Neuronal stem cell (in vitro differentiated cells): Measurements from ENCODE around the gene SMIM10. TPM values are rescaled to one million over a fixed set of nuclear protein-coding genes. Genes with fewer than 3 reads are reported as not detected.
A peak's percentile ranks its signal among the peaks of the same experiment; 100 is the strongest.
"Not testable (repeated sequence)": the region's sequence is repeated elsewhere in the genome, so short reads cannot be mapped to it uniquely, and the experiment has no call there.

Experiments
- DNase-seq: peaks from one replicate; pipeline ENCODE4 v3.0.0-alpha.2; 2013; ENCODE audit warnings: low spot score
- H2AFZ ChIP-seq: one replicate; pipeline ENCODE4 v1.6.1; 2013; ENCODE audit warnings: mild to moderate bottlenecking, low read length, inconsistent platforms
- H2AK5ac ChIP-seq: 2 replicates; pipeline ENCODE4 v1.6.1; 2013; ENCODE audit warnings: low read depth, mild to moderate bottlenecking, inconsistent platforms, low read length, moderate library complexity, mixed read lengths
- H2BK120ac ChIP-seq: 2 replicates; pipeline ENCODE4 v1.6.1; 2013; ENCODE audit warnings: low read depth, mild to moderate bottlenecking, inconsistent platforms, low read length, moderate library complexity, mixed read lengths
- H2BK12ac ChIP-seq: one replicate; pipeline ENCODE4 v1.6.1; 2013; ENCODE audit warnings: low read length, inconsistent platforms
- H2BK15ac ChIP-seq: 2 replicates; pipeline ENCODE4 v1.6.1; 2013; ENCODE audit warnings: mild to moderate bottlenecking, low read length, inconsistent platforms, mixed read lengths
- H2BK5ac ChIP-seq: one replicate; pipeline ENCODE4 v1.6.1; 2013; ENCODE audit warnings: inconsistent platforms, mild to moderate bottlenecking, low read length, moderate library complexity
- H3K14ac ChIP-seq: one replicate; pipeline ENCODE4 v1.6.1; 2013; ENCODE audit warnings: low read length, inconsistent platforms
- H3K18ac ChIP-seq: 2 replicates; pipeline ENCODE4 v1.6.1; 2013; ENCODE audit warnings: low read length, inconsistent platforms
- H3K23ac ChIP-seq: 2 replicates; pipeline ENCODE4 v1.6.1; 2013; ENCODE audit warnings: low read depth, mild to moderate bottlenecking, mixed read lengths, low read length, inconsistent platforms; ENCODE audit not compliant: poor library complexity
- H3K27ac ChIP-seq: replicated peaks from 3 replicates; pipeline ENCODE4 v1.5.1; 2013; ENCODE audit warnings: low read length, inconsistent platforms
- H3K27me3 ChIP-seq, 3 experiments: 2 replicates each; pipeline ENCODE4 v1.6.1; 2013; ENCODE audit warnings: low read length in 3 of 3, mild to moderate bottlenecking in 2 of 3, inconsistent platforms in 1 of 3, low read depth in 1 of 3, mixed read lengths in 1 of 3, moderate library complexity in 1 of 3; ENCODE audit not compliant: control insufficient read depth in 3 of 3, insufficient read depth in 3 of 3
- H3K36me3 ChIP-seq, 2 donors: replicated peaks in 1 of 2; 2 replicates each; pipeline ENCODE4 v1.6.1; 2013; ENCODE audit warnings: low read length in 2 of 2; ENCODE audit not compliant: control insufficient read depth in 2 of 2, insufficient read depth in 2 of 2
- H3K4ac ChIP-seq: 2 replicates; pipeline ENCODE4 v1.6.1; 2013; ENCODE audit warnings: inconsistent platforms, mild to moderate bottlenecking, low read length, moderate library complexity
- H3K4me1 ChIP-seq, 2 donors: 1 replicate in 1 of 2; 2 replicates in 1 of 2; pipeline ENCODE4 v1.6.1; 2013; ENCODE audit warnings: low read length in 2 of 2, low read depth in 1 of 2; ENCODE audit not compliant: control insufficient read depth in 2 of 2, insufficient read depth in 1 of 2
- H3K4me2 ChIP-seq: one replicate; pipeline ENCODE4 v1.6.1; 2013; ENCODE audit warnings: mild to moderate bottlenecking, low read length, inconsistent platforms; ENCODE audit not compliant: insufficient read depth, poor library complexity, severe bottlenecking
- H3K4me3 ChIP-seq, 2 donors: 2 replicates each; pipeline ENCODE4 v1.5.1; 2013; ENCODE audit warnings: low read length in 2 of 2, mild to moderate bottlenecking in 2 of 2, inconsistent platforms in 1 of 2, moderate library complexity in 1 of 2
- H3K79me1 ChIP-seq: one replicate; pipeline ENCODE4 v1.6.1; 2013; ENCODE audit warnings: low read depth, mild to moderate bottlenecking, inconsistent platforms, low read length, moderate library complexity
- H3K9ac ChIP-seq: one replicate; pipeline ENCODE4 v1.6.1; 2013; ENCODE audit warnings: mild to moderate bottlenecking, low read depth, low read length, inconsistent platforms; ENCODE audit not compliant: poor library complexity
- H3K9me3 ChIP-seq, 2 donors: replicated peaks in 1 of 2; 2 replicates each; pipeline versions ENCODE3 to v1.6.1; 2013; ENCODE audit warnings: low read length in 2 of 2, mild to moderate bottlenecking in 2 of 2, inconsistent platforms in 1 of 2, low read depth in 1 of 2, mixed read lengths in 1 of 2, moderate library complexity in 1 of 2; ENCODE audit not compliant: control insufficient read depth in 2 of 2, insufficient read depth in 1 of 2
- H4K8ac ChIP-seq: one replicate; pipeline ENCODE4 v1.6.1; 2013; ENCODE audit warnings: low read depth, mild to moderate bottlenecking, inconsistent platforms, low read length, moderate library complexity
- H4K91ac ChIP-seq: one replicate; pipeline ENCODE4 v1.6.1; 2013; ENCODE audit warnings: low read length, low read depth, mild to moderate bottlenecking, inconsistent platforms; ENCODE audit not compliant: poor library complexity
- WGBS, 2 donors: extraction: QIAGEN DNeasy Blood & Tissue Kit; methylation state at CpG; one replicate each; pipeline ENCODE4 v1.1.7; 2013; ENCODE audit warnings: missing lambda C conversion rate in 2 of 2, mixed read lengths in 1 of 2; ENCODE audit not compliant: insufficient read length in 2 of 2, insufficient replicate concordance in 1 of 2; ENCODE audit errors: extremely low coverage in 2 of 2; 5-methylcytosine and 5-hydroxymethylcytosine counted together
- polyA plus RNA-seq, 2 experiments: library from polyadenylated mRNA; stranded (reverse); fragments of 200-250 nt; gene quantifications; one replicate each; pipeline ENCODE4 v1.2.3, GENCODE V29; 2013

Gene SMIM10
- 1.2 TPM for polyA plus RNA-seq (2013, experiment 1 of 2)
- 1.1 TPM for polyA plus RNA-seq (2013, experiment 2 of 2)

DNA sequence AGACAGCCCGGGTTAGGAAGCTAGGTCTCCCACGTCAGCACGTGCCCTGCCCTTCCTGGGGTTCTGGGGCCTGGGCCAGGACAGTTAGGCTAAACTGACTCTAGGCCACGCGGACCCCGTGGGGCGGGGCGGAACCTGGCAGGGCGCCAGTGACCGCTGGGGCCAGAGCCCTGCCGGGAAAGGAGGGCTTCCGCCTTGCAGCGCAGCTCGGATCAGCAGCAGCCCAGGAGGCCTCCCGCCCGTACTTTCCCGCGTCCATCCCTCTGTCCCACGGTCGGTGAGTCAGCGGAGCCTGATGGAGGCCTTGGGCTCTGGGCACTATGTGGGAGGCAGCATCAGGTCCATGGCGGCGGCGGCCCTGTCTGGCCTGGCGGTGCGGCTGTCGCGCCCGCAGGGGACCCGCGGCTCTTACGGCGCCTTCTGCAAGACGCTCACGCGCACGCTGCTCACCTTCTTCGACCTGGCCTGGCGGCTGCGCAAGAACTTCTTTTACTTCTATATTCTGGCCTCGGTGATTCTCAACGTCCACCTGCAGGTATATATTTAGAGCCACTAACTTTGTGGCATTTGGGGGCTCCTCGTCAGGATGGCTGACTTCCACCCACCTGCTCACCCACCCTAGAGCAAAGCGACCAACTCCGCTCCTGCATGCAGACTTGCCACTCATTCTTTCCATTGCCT is at the start of gene SMIM10:
Gene SMIM10, plus strand, starts transcription at position 191 of the 681 bp plus-strand sequence. Its CDS starts 105 bp downstream, at position 296.
- no peak for DNase-seq
- Histone ChIP-seq H3K9me3 (no peaks in the 10 kb centered on the region), H3K9ac (peak within 1 kb of the TSS; percentile 44), H2BK120ac (no peak within 1 kb of the TSS), H3K27me3 (peaks cover 0 to 21% (median 2%) of the 10 kb centered on the region in 3 experiments), H3K23ac (no peak within 1 kb of the TSS), H2AK5ac (no peak within 1 kb of the TSS), H2BK12ac (no peak within 1 kb of the TSS), H3K18ac (peak within 1 kb of the TSS; percentile 80), H3K79me1 (no peaks in the 10 kb centered on the region), H2BK15ac (no peak within 1 kb of the TSS), H3K4me2 (peak within 1 kb of the TSS; percentile 33), H4K91ac (no peak within 1 kb of the TSS), H3K14ac (no peak within 1 kb of the TSS), H3K4me3 (peak within 1 kb of the TSS in 1 of 2 donors; percentile 77), H2AFZ (peak within 1 kb of the TSS; percentile 53), H3K36me3 (no peaks in the 10 kb centered on the region), H4K8ac (peak within 1 kb of the TSS; percentile 43), H2BK5ac (peak within 1 kb of the TSS; percentile 39), H3K27ac (no peak within 1 kb of the TSS), H3K4ac (no peak within 1 kb of the TSS), H3K4me1 (no peaks in the 10 kb centered on the region)
- no CpG with 5 or more reads among the region's 45 CpGs for WGBS, 2 donors

DNA sequence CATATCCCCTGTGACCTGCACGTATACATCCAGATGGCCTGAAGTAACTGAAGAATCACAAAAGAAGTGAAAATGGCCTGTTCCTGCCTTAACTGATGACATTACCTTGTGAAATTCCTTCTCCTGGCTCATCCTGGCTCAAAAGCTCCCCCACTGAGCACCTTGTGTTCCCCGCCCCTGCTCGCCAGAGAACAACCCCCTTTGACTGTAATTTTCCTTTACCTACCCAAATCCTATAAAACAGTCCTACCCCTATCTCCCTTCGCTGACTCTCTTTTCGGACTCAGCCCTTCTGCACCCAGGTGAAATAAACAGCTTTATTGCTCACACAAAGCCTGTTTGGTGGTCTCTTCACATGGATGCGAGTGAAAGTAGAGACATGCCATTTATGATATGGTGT is 44.4 kb upstream of the SMIM10 start:
- not testable (repeated sequence) for H3K79me1 ChIP-seq, H3K14ac ChIP-seq, H2BK15ac ChIP-seq, H3K4me2 ChIP-seq, H3K4me3 ChIP-seq, H2BK12ac ChIP-seq, H3K4ac ChIP-seq, H2AK5ac ChIP-seq, H3K27ac ChIP-seq, H4K8ac ChIP-seq, H3K23ac ChIP-seq, H2BK120ac ChIP-seq, H2AFZ ChIP-seq, H3K9ac ChIP-seq, H3K4me1 ChIP-seq, H3K36me3 ChIP-seq, H2BK5ac ChIP-seq, H3K9me3 ChIP-seq, H4K91ac ChIP-seq, H3K18ac ChIP-seq, DNase-seq, H3K27me3 ChIP-seq
- no CpG with 5 or more reads among the region's 6 CpGs for WGBS, 2 donors

DNA sequence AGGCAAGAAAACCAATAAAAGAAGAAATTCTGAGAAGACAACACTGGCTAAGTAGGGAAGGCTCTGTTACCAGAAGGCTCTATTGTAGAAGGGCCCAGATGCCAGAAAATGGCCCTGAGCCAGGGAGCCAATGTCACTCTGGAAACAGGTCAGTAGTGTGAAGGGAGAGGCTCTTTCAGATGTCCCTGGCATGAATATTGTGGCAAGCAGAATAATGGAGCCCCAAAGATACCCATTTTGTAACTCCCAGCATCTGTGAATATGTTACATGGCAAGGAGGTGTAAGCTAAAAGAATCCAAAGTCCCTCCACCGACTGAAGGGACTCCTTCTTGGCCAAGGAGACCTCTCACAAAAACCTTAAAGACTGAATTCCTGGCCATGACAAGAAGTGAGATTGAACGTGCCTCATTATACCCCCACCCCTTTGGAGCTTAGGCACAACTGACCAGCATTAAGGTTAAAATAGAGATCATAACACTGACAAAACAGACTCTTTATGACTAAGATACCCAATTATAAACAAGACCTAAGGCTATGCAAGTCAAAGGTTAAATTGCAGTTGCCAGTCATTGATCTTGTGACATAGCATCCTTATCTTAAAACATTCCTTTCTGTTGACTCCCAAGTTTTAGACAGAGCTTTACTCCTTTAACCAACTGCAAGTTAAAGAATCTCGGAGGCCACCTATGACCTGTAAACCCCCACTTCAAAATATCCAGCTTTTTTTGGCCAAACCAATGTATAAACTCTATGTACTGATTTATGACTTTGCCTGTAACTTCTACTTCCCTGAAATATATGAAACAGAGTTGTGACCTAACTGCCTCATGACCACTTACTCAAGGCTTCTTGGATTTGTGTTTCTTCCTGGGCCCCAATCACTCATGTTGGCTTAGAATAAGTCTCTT is 42.2 kb upstream of the SMIM10 start:
- H3K18ac ChIP-seq, result no peak overlapping the region
- H3K14ac ChIP-seq, result no peak overlapping the region
- H4K8ac ChIP-seq, result no peak overlapping the region
- H3K4me1 ChIP-seq, result no peaks in the 10 kb centered on the region
- no peak overlapping the region for H2BK15ac ChIP-seq
- no peak overlapping the region for H2BK5ac ChIP-seq
- H4K91ac ChIP-seq, result no peak overlapping the region
- no peak overlapping the region for H3K4me3 ChIP-seq
- H3K27ac ChIP-seq, result no peak overlapping the region
- no peak overlapping the region for H3K4me2 ChIP-seq
- H3K27me3 ChIP-seq, result no peaks in the 10 kb centered on the region
- H2AK5ac ChIP-seq, result no peak overlapping the region
- H2AFZ ChIP-seq, result no peak overlapping the region
- no peak overlapping the region for H2BK12ac ChIP-seq
- no peaks in the 10 kb centered on the region for H3K36me3 ChIP-seq
- no peak for DNase-seq
- H3K79me1 ChIP-seq, result no peaks in the 10 kb centered on the region
- H2BK120ac ChIP-seq, result no peak overlapping the region
- H3K4ac ChIP-seq, result no peak overlapping the region
- no CpG with 5 or more reads among the region's 3 CpGs for WGBS, 2 donors
- H3K9ac ChIP-seq, result no peak overlapping the region
- no peak overlapping the region for H3K23ac ChIP-seq
- no peaks in the 10 kb centered on the region for H3K9me3 ChIP-seq

DNA sequence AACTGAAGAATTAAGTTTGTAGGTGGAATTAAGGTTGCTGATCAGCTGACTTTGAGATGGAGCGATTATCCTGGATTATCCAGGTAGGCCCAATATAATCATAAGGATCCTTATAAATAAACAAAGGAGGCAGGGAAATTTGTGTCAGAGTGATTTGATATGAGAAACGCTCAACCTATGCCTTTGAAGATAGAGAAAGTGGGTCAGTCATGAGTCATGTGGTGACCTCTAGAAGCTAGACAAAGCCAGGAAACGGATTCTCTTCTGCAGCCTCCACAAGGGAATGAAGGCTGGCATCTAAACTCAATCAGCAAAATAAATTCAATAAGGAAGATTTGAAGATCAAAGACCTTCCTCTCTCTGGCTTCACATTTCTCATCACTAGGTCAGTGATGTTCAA is 41.5 kb upstream of the SMIM10 start:
- Histone ChIP-seq H2AK5ac (no peak overlapping the region), H3K14ac (no peak overlapping the region), H3K9me3 (no peaks in the 10 kb centered on the region), H3K4me2 (no peak overlapping the region), H3K4me1 (no peaks in the 10 kb centered on the region), H2BK12ac (no peak overlapping the region), H2BK15ac (no peak overlapping the region), H4K8ac (no peak overlapping the region), H4K91ac (no peak overlapping the region), H3K36me3 (no peaks in the 10 kb centered on the region), H3K23ac (no peak overlapping the region), H3K9ac (no peak overlapping the region), H3K4ac (no peak overlapping the region), H2BK5ac (no peak overlapping the region), H3K79me1 (no peaks in the 10 kb centered on the region), H2AFZ (no peak overlapping the region), H3K27me3 (no peaks in the 10 kb centered on the region), H3K4me3 (no peak overlapping the region), H3K18ac (no peak overlapping the region), H2BK120ac (no peak overlapping the region), H3K27ac (no peak overlapping the region)
- WGBS, 2 donors, result no CpG with 5 or more reads among the region's 3 CpGs
- no peak for DNase-seq
